A549 (cell line): ENCODE measurements around the gene BPI.

ENCODE experiments used
- CTCF ChIP-seq: fragments of >200 bp; sonication (Bioruptor Twin); formaldehyde crosslinking; IDR thresholded peaks from 3 replicates; pipeline ENCODE4 v1.5.1; 2016
- EP300 ChIP-seq, 2 experiments: fragments of >200 bp; sonication (Bioruptor Twin); formaldehyde crosslinking; IDR thresholded peaks; 2 replicates in 1 of 2; 3 replicates in 1 of 2; pipeline ENCODE4 v1.6.1; 2016 to 2017
- FOSL2 ChIP-seq, 2 experiments: fragments of 450-650 bp in 1 of 2; fragments of >200 bp in 1 of 2; sonication (Bioruptor Twin) in 1 of 2; formaldehyde crosslinking; IDR thresholded peaks; 2 replicates each; pipeline versions ENCODE4 v1.5.0 to v1.6.1; 2016 to 2020; ENCODE audit warnings: mild to moderate bottlenecking in 1 of 2, moderate library complexity in 1 of 2
- KDM1A ChIP-seq: fragments of 200-600 bp; sonication (generic); IDR thresholded peaks from 2 replicates; pipeline ENCODE4 v1.6.1; 2016; ENCODE audit warnings: low read depth, mild to moderate bottlenecking
- MAFK ChIP-seq: fragments of 450-650 bp; IDR thresholded peaks from 2 replicates; pipeline ENCODE4 v1.6.1; 2014; ENCODE audit not compliant: partially characterized antibody
- MAX ChIP-seq: IDR thresholded peaks from 2 replicates; pipeline ENCODE4 v1.6.1; 2012
- POLR2A ChIP-seq: IDR thresholded peaks from 2 replicates; pipeline ENCODE4 v1.6.1; 2012; ENCODE audit warnings: mild to moderate bottlenecking, low read length
- POLR2AphosphoS2 ChIP-seq: conservative IDR thresholded peaks from 2 replicates; pipeline ENCODE4 v1.6.1; 2012; ENCODE audit warnings: low read length, improper control_type of control experiment, inconsistent platforms
- RARB ChIP-seq: fragments of 250-450 bp; sonication (Bioruptor Pico); IDR thresholded peaks from 2 replicates; pipeline ENCODE4 v1.8.0; 2021; ENCODE audit warnings: mild to moderate bottlenecking, moderate library complexity
- SMC3 ChIP-seq: fragments of >200 bp; sonication (Bioruptor Twin); formaldehyde crosslinking; IDR thresholded peaks from 3 replicates; pipeline ENCODE4 v1.6.1; 2018; ENCODE audit warnings: inconsistent platforms
- TP53 ChIP-seq: fragments of 250-450 bp; sonication (Bioruptor Pico); IDR thresholded peaks from 2 replicates; pipeline ENCODE4 v1.5.0; 2021; ENCODE audit warnings: mild to moderate bottlenecking, moderate library complexity
- ZC3H11A ChIP-seq: fragments of 450-650 bp; IDR thresholded peaks from 2 replicates; pipeline ENCODE4 v1.6.1; 2014; ENCODE audit warnings: antibody characterized with exemption, mild to moderate bottlenecking
- ZFP36 ChIP-seq: fragments of 450-650 bp; IDR thresholded peaks from 2 replicates; pipeline ENCODE4 v1.6.1; 2014; ENCODE audit warnings: borderline replicate concordance; ENCODE audit not compliant: partially characterized antibody

GRCh38 chr20:38372806-38373205, 68.8 kb downstream of the BPI start:
- no peak for TF ChIP-seq CTCF
- TF ChIP-seq EP300 (IDR thresholded peaks at IDR 0.05) = no peak
- no peak for TF ChIP-seq ZC3H11A
- TF ChIP-seq MAX = no peak
- TF ChIP-seq POLR2AphosphoS2 = no peak
- no peak for TF ChIP-seq ZFP36
- no peak for TF ChIP-seq SMC3
- no peak for TF ChIP-seq RARB (CRISPR knock-in tag)
- TF ChIP-seq POLR2A = no peak
- no peak for TF ChIP-seq TP53 (CRISPR knock-in tag)
- no peak for TF ChIP-seq MAFK
- no peak for TF ChIP-seq KDM1A
- no peak for TF ChIP-seq FOSL2 (IDR thresholded peaks at IDR 0.05)
- TF ChIP-seq FOSL2 (CRISPR knock-in tag; IDR thresholded peaks at IDR 0.05) = no peak
